ENCODE measurements around the gene CLDN25.

GRCh38 chr11:113814181-113814580 lies 34.6 kb downstream of the CLDN25 start:
- TF ChIP-seq, protein P1, sequence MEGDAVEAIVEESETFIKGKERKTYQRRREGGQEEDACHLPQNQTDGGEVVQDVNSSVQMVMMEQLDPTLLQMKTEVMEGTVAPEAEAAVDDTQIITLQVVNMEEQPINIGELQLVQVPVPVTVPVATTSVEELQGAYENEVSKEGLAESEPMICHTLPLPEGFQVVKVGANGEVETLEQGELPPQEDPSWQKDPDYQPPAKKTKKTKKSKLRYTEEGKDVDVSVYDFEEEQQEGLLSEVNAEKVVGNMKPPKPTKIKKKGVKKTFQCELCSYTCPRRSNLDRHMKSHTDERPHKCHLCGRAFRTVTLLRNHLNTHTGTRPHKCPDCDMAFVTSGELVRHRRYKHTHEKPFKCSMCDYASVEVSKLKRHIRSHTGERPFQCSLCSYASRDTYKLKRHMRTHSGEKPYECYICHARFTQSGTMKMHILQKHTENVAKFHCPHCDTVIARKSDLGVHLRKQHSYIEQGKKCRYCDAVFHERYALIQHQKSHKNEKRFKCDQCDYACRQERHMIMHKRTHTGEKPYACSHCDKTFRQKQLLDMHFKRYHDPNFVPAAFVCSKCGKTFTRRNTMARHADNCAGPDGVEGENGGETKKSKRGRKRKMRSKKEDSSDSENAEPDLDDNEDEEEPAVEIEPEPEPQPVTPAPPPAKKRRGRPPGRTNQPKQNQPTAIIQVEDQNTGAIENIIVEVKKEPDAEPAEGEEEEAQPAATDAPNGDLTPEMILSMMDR (IDR thresholded peaks at IDR 0.05; ENCODE audit: poor library complexity, severe bottlenecking), result no peak
- TF ChIP-seq MXI1 (conservative IDR thresholded peaks at IDR 0.05; ENCODE audit: poor library complexity, severe bottlenecking) (no peak), POLR2AphosphoS5 (IDR thresholded peaks at IDR 0.05) (no peak), EP300 (conservative IDR thresholded peaks at IDR 0.05; ENCODE audit: poor library complexity, severe bottlenecking) (no peak), RAD21 (conservative IDR thresholded peaks at IDR 0.05) (no peak), TAF1 (IDR thresholded peaks at IDR 0.05; ENCODE audit: low read depth) (no peak), EZH2 (IDR thresholded peaks at IDR 0.05; ENCODE audit: borderline replicate concordance, insufficient read depth, low read length, poor library complexity, severe bottlenecking) (no peak), SMC3 (conservative IDR thresholded peaks at IDR 0.05; ENCODE audit: poor library complexity) (no peak)
- TF ChIP-seq, protein P2, sequence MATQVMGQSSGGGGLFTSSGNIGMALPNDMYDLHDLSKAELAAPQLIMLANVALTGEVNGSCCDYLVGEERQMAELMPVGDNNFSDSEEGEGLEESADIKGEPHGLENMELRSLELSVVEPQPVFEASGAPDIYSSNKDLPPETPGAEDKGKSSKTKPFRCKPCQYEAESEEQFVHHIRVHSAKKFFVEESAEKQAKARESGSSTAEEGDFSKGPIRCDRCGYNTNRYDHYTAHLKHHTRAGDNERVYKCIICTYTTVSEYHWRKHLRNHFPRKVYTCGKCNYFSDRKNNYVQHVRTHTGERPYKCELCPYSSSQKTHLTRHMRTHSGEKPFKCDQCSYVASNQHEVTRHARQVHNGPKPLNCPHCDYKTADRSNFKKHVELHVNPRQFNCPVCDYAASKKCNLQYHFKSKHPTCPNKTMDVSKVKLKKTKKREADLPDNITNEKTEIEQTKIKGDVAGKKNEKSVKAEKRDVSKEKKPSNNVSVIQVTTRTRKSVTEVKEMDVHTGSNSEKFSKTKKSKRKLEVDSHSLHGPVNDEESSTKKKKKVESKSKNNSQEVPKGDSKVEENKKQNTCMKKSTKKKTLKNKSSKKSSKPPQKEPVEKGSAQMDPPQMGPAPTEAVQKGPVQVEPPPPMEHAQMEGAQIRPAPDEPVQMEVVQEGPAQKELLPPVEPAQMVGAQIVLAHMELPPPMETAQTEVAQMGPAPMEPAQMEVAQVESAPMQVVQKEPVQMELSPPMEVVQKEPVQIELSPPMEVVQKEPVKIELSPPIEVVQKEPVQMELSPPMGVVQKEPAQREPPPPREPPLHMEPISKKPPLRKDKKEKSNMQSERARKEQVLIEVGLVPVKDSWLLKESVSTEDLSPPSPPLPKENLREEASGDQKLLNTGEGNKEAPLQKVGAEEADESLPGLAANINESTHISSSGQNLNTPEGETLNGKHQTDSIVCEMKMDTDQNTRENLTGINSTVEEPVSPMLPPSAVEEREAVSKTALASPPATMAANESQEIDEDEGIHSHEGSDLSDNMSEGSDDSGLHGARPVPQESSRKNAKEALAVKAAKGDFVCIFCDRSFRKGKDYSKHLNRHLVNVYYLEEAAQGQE (IDR thresholded peaks at IDR 0.05; ENCODE audit: borderline replicate concordance), result no peak

Data from neural cell (in vitro differentiated cells).